Measurements from ENCODE around the gene NUDC. TPM values are rescaled to one million over a fixed set of nuclear protein-coding genes. Genes with fewer than 3 reads are reported as not detected.

Gene NUDC
- total and polyA plus RNA-seq, 9 of the 15 experiments (the other 6 are each of a cell fraction or from before 2014, with no cell fraction given): 9.8 to 234 (median 149) TPM

DNA sequence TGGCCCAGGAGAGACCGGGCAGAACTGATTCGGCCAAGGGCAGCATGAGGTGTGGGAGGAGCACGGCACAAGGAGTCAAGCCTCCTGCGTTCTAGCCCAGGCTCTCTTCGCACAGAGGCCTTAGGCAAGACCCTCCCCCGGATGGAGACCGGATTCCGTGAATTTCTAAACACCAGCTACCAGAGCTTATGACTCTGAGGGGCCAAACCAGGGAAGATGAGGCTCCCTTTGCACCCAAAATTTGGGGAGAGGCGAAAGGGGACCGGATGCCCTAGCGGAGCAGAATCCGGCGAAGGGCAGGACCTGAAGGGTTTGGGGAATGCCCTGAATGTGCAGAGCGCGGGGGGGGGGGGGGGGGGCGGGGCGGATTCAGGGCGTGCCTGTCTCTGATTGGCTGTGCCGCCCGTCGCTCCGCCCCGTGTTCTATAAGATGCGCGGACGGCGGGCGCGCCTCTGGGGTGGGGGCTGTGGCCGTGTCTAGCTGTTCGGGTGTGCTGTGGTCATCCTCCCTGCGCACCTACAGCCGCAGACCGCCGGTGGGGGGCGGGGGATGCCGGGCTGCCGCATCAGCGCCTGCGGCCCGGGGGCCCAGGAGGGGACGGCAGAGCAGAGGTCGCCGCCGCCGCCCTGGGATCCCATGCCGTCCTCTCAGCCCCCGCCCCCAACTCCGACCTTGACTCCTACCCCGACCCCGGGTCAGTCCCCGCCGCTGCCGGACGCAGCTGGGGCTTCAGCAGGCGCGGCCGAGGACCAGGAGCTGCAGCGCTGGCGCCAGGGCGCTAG is 71.9 kb downstream of the NUDC start, which contains the start of gene TRNP1:
TRNP1 (plus strand) TSS at position 456 of the 783 bp plus-strand sequence; CDS start at position 551, 95 bp downstream.
- 2% methylated on average over 47 of the region's 61 CpGs for WGBS (ENCODE audit: insufficient coverage, low coverage, missing lambda C conversion rate)
- intact Hi-C loops (cut with micrococcal nuclease): no loop called here
- Histone ChIP-seq H3K36me3 (ENCODE audit: control insufficient read depth, insufficient read depth, low read length) (no peaks in the 10 kb centered on the region), H3K4me3 (peak within 1 kb of the TSS; percentile 52), H3K4me2 (ENCODE audit: insufficient read depth, low read length) (peak within 1 kb of the TSS; percentile 78), H3K79me2 (ENCODE audit: control insufficient read depth, insufficient read depth, low read length) (no peaks in the 10 kb centered on the region), H3K9me1 (ENCODE audit: control insufficient read depth, insufficient read depth, low read length) (no peaks in the 10 kb centered on the region), H3K9me3 (replicated peaks; ENCODE audit: control insufficient read depth, insufficient read depth, low read depth, low read length) (no peaks in the 10 kb centered on the region), H3K27me3 (ENCODE audit: control insufficient read depth in 2 of 2, insufficient read depth in 2 of 2, low read length in 2 of 2) (peaks cover 9 to 28% of the 10 kb centered on the region in 2 experiments; a peak in 4 of 5 replicates), H2AFZ (ENCODE audit: low read depth, low read length) (peak within 1 kb of the TSS; percentile 93), H4K20me1 (replicated peaks; ENCODE audit: control insufficient read depth, insufficient read depth, low read length) (no peaks in the 10 kb centered on the region; the same call in 1 of the 2 replicates), H3K9ac (ENCODE audit: insufficient read depth in 1 of 2, low read depth in 2 of 2, low read length in 2 of 2) (peak within 1 kb of the TSS; percentile 24 to 89; a peak in 3 of 4 replicates), H3K27ac (ENCODE audit: extremely low read depth, low read depth, low read length) (no peak within 1 kb of the TSS), H3K4me1 (replicated peaks in 1 of 2; ENCODE audit: control insufficient read depth in 2 of 2, insufficient read depth in 2 of 2, low read length in 2 of 2) (peaks cover 10 to 36% of the 10 kb centered on the region in 2 experiments; a peak in 4 of 5 replicates)
- CTCF ChIA-PET (ENCODE audit: low intra/inter-chr PET ratio): interaction anchor here (0.6 to 1.8 kb wide), 2 partner anchors 51 to 793 kb away, joined by 6 read pairs; no protein-coding TSS in a partner anchor
- ATAC-seq: peak; percentile 88
- no peak for FAIRE-seq
- POLR2A ChIA-PET: interaction anchor here (1.2 kb wide), 1 partner anchor 11 kb away, joined by 5 read pairs; no protein-coding TSS in a partner anchor
- in situ Hi-C loops (cut with MboI): no loop called here
- no TSS peak for BruUV-seq (replicated peaks)
- DNase-seq (ENCODE audit: extremely low read depth in 1 of 4, low spot score in 3 of 4): peak; percentile 93 to 99 (median 99)
- TF ChIP-seq HMG20B (CRISPR knock-in tag; IDR thresholded peaks at IDR 0.05) (no peak), EGR1 (conservative IDR thresholded peaks at IDR 0.05) (peak; percentile 40; the same call in 1 of the 2 replicates), CBX2 (IDR thresholded peaks at IDR 0.05; ENCODE audit: insufficient read depth, low read length, poor library complexity, severe bottlenecking) (no peak), DIDO1 (tag; IDR thresholded peaks at IDR 0.05; ENCODE audit: low read depth) (no peak), XRCC3 (IDR thresholded peaks at IDR 0.05) (no peak), ZBTB7A (IDR thresholded peaks at IDR 0.05; ENCODE audit: borderline replicate concordance, control insufficient read depth, low read depth, low read length) (peak; percentile 78; the same call in 1 of the 2 replicates), GATAD2B (IDR thresholded peaks at IDR 0.05; ENCODE audit: borderline replicate concordance) (no peak), PTBP1 (IDR thresholded peaks at IDR 0.05; ENCODE audit: low read depth, low read length) (no peak), TAF7 (tag; IDR thresholded peaks at IDR 0.05) (no peak), NFRKB (IDR thresholded peaks at IDR 0.05; ENCODE audit: low read depth) (no peak)
- TF ChIP-seq, protein P1, sequence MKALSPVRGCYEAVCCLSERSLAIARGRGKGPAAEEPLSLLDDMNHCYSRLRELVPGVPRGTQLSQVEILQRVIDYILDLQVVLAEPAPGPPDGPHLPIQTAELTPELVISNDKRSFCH (CRISPR knock-in tag; IDR thresholded peaks at IDR 0.05): no peak
- TF ChIP-seq, protein P1 (tag; IDR thresholded peaks at IDR 0.05): no peak
- TF ChIP-seq, protein P2, sequence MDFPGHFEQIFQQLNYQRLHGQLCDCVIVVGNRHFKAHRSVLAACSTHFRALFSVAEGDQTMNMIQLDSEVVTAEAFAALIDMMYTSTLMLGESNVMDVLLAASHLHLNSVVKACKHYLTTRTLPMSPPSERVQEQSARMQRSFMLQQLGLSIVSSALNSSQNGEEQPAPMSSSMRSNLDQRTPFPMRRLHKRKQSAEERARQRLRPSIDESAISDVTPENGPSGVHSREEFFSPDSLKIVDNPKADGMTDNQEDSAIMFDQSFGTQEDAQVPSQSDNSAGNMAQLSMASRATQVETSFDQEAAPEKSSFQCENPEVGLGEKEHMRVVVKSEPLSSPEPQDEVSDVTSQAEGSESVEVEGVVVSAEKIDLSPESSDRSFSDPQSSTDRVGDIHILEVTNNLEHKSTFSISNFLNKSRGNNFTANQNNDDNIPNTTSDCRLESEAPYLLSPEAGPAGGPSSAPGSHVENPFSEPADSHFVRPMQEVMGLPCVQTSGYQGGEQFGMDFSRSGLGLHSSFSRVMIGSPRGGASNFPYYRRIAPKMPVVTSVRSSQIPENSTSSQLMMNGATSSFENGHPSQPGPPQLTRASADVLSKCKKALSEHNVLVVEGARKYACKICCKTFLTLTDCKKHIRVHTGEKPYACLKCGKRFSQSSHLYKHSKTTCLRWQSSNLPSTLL (IDR thresholded peaks at IDR 0.05): no peak
- TF ChIP-seq, protein P3, sequence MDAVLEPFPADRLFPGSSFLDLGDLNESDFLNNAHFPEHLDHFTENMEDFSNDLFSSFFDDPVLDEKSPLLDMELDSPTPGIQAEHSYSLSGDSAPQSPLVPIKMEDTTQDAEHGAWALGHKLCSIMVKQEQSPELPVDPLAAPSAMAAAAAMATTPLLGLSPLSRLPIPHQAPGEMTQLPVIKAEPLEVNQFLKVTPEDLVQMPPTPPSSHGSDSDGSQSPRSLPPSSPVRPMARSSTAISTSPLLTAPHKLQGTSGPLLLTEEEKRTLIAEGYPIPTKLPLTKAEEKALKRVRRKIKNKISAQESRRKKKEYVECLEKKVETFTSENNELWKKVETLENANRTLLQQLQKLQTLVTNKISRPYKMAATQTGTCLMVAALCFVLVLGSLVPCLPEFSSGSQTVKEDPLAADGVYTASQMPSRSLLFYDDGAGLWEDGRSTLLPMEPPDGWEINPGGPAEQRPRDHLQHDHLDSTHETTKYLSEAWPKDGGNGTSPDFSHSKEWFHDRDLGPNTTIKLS (IDR thresholded peaks at IDR 0.05; ENCODE audit: borderline replicate concordance, low read depth): no peak
